A549 (cell line): ENCODE results near the gene LAMA3. TPM values are rescaled to one million over a fixed set of nuclear protein-coding genes. Genes with fewer than 3 reads are reported as not detected.

ENCODE experiments used
- ATAC-seq, 2 experiments: fragments of 200-7000 bp in 1 of 2; fragments of >200 bp in 1 of 2; cut with Nextera tagmentation in 1 of 2; cut with Tn5 transposase in 1 of 2; 3 replicates each; pipeline versions ENCODE4 v1.8.0 to v1.9.1; 2018 to 2020; ENCODE audit warnings: mild to moderate bottlenecking in 1 of 2, moderate library complexity in 1 of 2
- CTCF ChIA-PET: fragments of 300-600 bp; sonication (Branson Sonifier 250); formaldehyde crosslinking; extraction: SDS; loops from one replicate; lab custom pipeline; 2021; ENCODE audit warnings: antibody characterized with exemption, inconsistent platforms; lab: Yijun Ruan, JAX
- POLR2A ChIA-PET: fragments of 350-600 bp; formaldehyde crosslinking; extraction: SDS; loops from one replicate; lab custom pipeline; 2021; ENCODE audit warnings: antibody characterized with exemption, inconsistent platforms; lab: Yijun Ruan, JAX
- DNase-seq, 2 experiments: peaks; one replicate each; pipeline versions ENCODE4 v3.0.0 to v3.0.0-alpha.2; 2011 to 2016; ENCODE audit warnings: low read depth in 1 of 2, low spot score in 1 of 2
- FAIRE-seq: peaks from 2 replicates; lab custom pipeline; 2011; peaks lifted over from hg19 to GRCh38; lab: Jason Lieb, UNC
- H3K27ac ChIP-seq, 2 experiments: fragments of >200 bp; sonication (Bioruptor Twin); formaldehyde crosslinking; 3 replicates each; pipeline ENCODE4 v1.5.1; 2016 to 2017
- H3K4me1 ChIP-seq: fragments of >200 bp; sonication (Bioruptor Twin); formaldehyde crosslinking; 3 replicates; pipeline ENCODE4 v1.6.1; 2016
- H3K4me2 ChIP-seq: fragments of >200 bp; sonication (Bioruptor Twin); formaldehyde crosslinking; 3 replicates; pipeline ENCODE4 v1.6.1; 2016
- H3K4me3 ChIP-seq: fragments of >200 bp; sonication (Bioruptor Twin); formaldehyde crosslinking; 3 replicates; pipeline ENCODE4 v1.5.1; 2016
- H3K9me3 ChIP-seq: fragments of >200 bp; sonication (Bioruptor Twin); formaldehyde crosslinking; 3 replicates; pipeline ENCODE4 v1.6.1; 2016
- ATOH8 ChIP-seq: fragments of 250-450 bp; sonication (Bioruptor Pico); IDR thresholded peaks from 2 replicates; pipeline ENCODE4 v1.5.0; 2020; ENCODE audit warnings: low read depth, mild to moderate bottlenecking, moderate library complexity
- BHLHE40 ChIP-seq: IDR thresholded peaks from 2 replicates; pipeline ENCODE4 v1.6.1; 2012; ENCODE audit warnings: low read depth, low read length, inconsistent platforms
- CBX2 ChIP-seq: fragments of 200-600 bp; sonication (generic); IDR thresholded peaks from 2 replicates; pipeline ENCODE4 v1.6.1; 2016; ENCODE audit warnings: low read depth, mild to moderate bottlenecking, borderline replicate concordance
- CHD2 ChIP-seq: fragments of 150-350 bp; IDR thresholded peaks from 2 replicates; pipeline ENCODE4 v1.6.1; 2014; ENCODE audit warnings: low read length; ENCODE audit not compliant: partially characterized antibody
- ELK1 ChIP-seq: fragments of 150-350 bp; IDR thresholded peaks from 2 replicates; pipeline ENCODE4 v1.6.1; 2014; ENCODE audit warnings: low read depth, mild to moderate bottlenecking, low read length
- EP300 ChIP-seq, 2 experiments: fragments of >200 bp; sonication (Bioruptor Twin); formaldehyde crosslinking; IDR thresholded peaks; 2 replicates in 1 of 2; 3 replicates in 1 of 2; pipeline ENCODE4 v1.6.1; 2016 to 2017
- HES2 ChIP-seq: fragments of >200 bp; sonication (Bioruptor Twin); formaldehyde crosslinking; IDR thresholded peaks from 2 replicates; pipeline ENCODE4 v1.6.1; 2016
- HOXB5 ChIP-seq: fragments of 250-450 bp; sonication (Bioruptor Pico); IDR thresholded peaks from 2 replicates; pipeline ENCODE4 v1.5.0; 2020; ENCODE audit warnings: mild to moderate bottlenecking, moderate library complexity
- KDM5A ChIP-seq: fragments of 200-600 bp; sonication (generic); IDR thresholded peaks from 2 replicates; pipeline ENCODE4 v1.6.1; 2016; ENCODE audit warnings: antibody characterized with exemption, mild to moderate bottlenecking
- MAZ ChIP-seq: fragments of 150-350 bp; IDR thresholded peaks from 2 replicates; pipeline ENCODE4 v1.6.1; 2014; ENCODE audit warnings: antibody characterized with exemption, low read depth, low read length, borderline replicate concordance
- MYC ChIP-seq: IDR thresholded peaks from 2 replicates; pipeline ENCODE4 v1.6.1; 2012; ENCODE audit warnings: mild to moderate bottlenecking, inconsistent platforms, low read length, improper control_type of control experiment, borderline replicate concordance
- NPAS2 ChIP-seq: fragments of 250-450 bp; sonication (Bioruptor Pico); IDR thresholded peaks from 2 replicates; pipeline ENCODE4 v1.8.0; 2022; ENCODE audit warnings: mild to moderate bottlenecking, moderate library complexity, borderline replicate concordance
- POLR2AphosphoS2 ChIP-seq: conservative IDR thresholded peaks from 2 replicates; pipeline ENCODE4 v1.6.1; 2012; ENCODE audit warnings: low read length, improper control_type of control experiment, inconsistent platforms
- RAD21 ChIP-seq, 2 experiments: fragments of >200 bp in 1 of 2; sonication (Bioruptor Twin) in 1 of 2; formaldehyde crosslinking in 1 of 2; IDR thresholded peaks in 1 of 2; conservative IDR thresholded peaks in 1 of 2; 2 replicates in 1 of 2; 3 replicates in 1 of 2; pipeline ENCODE4 v1.6.1; 2012 to 2018; ENCODE audit warnings: inconsistent platforms in 1 of 2
- RCOR1 ChIP-seq: fragments of 150-350 bp; IDR thresholded peaks from 2 replicates; pipeline ENCODE4 v1.6.1; 2014; ENCODE audit warnings: antibody characterized with exemption, low read length, low read depth
- SMC3 ChIP-seq: fragments of >200 bp; sonication (Bioruptor Twin); formaldehyde crosslinking; IDR thresholded peaks from 3 replicates; pipeline ENCODE4 v1.6.1; 2018; ENCODE audit warnings: inconsistent platforms
- SREBF2 ChIP-seq: fragments of 450-650 bp; IDR thresholded peaks from 2 replicates; pipeline ENCODE4 v1.6.1; 2014; ENCODE audit warnings: mild to moderate bottlenecking, moderate library complexity
- USF2 ChIP-seq: fragments of 450-650 bp; IDR thresholded peaks from 2 replicates; pipeline ENCODE4 v1.6.1; 2014; ENCODE audit warnings: antibody characterized with exemption
- ZC3H11A ChIP-seq: fragments of 450-650 bp; IDR thresholded peaks from 2 replicates; pipeline ENCODE4 v1.6.1; 2014; ENCODE audit warnings: antibody characterized with exemption, mild to moderate bottlenecking
- ZFP36 ChIP-seq: fragments of 450-650 bp; IDR thresholded peaks from 2 replicates; pipeline ENCODE4 v1.6.1; 2014; ENCODE audit warnings: borderline replicate concordance; ENCODE audit not compliant: partially characterized antibody
- ZNF302 ChIP-seq: fragments of 250-450 bp; sonication (Bioruptor Pico); IDR thresholded peaks from 2 replicates; pipeline ENCODE4 v1.9.0; 2021; ENCODE audit warnings: inconsistent platforms, mild to moderate bottlenecking, moderate library complexity
- ZSCAN20 ChIP-seq: fragments of 250-450 bp; sonication (Bioruptor Pico); IDR thresholded peaks from 2 replicates; pipeline ENCODE4 v1.8.0; 2022; ENCODE audit warnings: mild to moderate bottlenecking, moderate library complexity
- WGBS: methylation state at CpG from one replicate; pipeline ENCODE4 v1.1.6; 2017; ENCODE audit errors: missing lambda C conversion rate; 5-methylcytosine and 5-hydroxymethylcytosine counted together
- polyA plus RNA-seq, 4 experiments: library from polyadenylated mRNA; depleted of rRNA in 3 of 4; stranded (reverse); fragments of >200 nt; fragmentation: RNase III in 1 of 4; extraction: RNeasy Plus Mini Kit Qiagen cat#74134 plus additional on column Dnase treatment in 1 of 4; gene quantifications; 2 replicates in 3 of 4; 3 replicates in 1 of 4; pipeline ENCODE4 v1.2.3, GENCODE V29; 2011 to 2017
- TF ChIP-seq, protein P1 (sequence below): fragments of >200 bp; sonication (Bioruptor Twin); formaldehyde crosslinking; IDR thresholded peaks from 3 replicates; pipeline ENCODE4 v1.5.1; 2016
- TF ChIP-seq, protein P2 (sequence below): IDR thresholded peaks from 2 replicates; pipeline ENCODE4 v1.6.1; 2012

Gene LAMA3
- polyA plus RNA-seq, 2 of the 4 experiments (the other 2 are of a cell fraction), result 18.2 to 31.0 TPM

GRCh38 chr18:23725351-23725750 is 36.1 kb downstream of the LAMA3 start:
- H3K27ac ChIP-seq, result peak overlapping the region; percentile 73 to 77; a peak in 5 of 6 replicates
- no peak for TF ChIP-seq SREBF2
- no peak for TF ChIP-seq HES2
- TF ChIP-seq ZC3H11A, result no peak
- no peak for TF ChIP-seq CHD2
- TF ChIP-seq ZFP36, result no peak
- TF ChIP-seq, all 56 proteins: peak for 0
- H3K4me3 ChIP-seq, result no peak overlapping the region
- ChIA-PET CTCF (interaction anchor here (0.6 to 1.5 kb wide), 2 partner anchors 22 to 162 kb away, joined by 3 to 7 read pairs; no protein-coding TSS in a partner anchor), POLR2A (no interaction called here)
- H3K9me3 ChIP-seq, result peaks cover 10% of the 10 kb centered on the region; the same call in 2 of the 3 replicates
- 68% methylated on average over 4 of the region's 6 CpGs for WGBS
- peaks cover 63% of the 10 kb centered on the region for H3K4me1 ChIP-seq
- peak overlapping the region; percentile 25; the same call in 1 of the 3 replicates for H3K4me2 ChIP-seq
- FAIRE-seq, result no peak
- peak in 1 of 2 experiments; percentile 40; a peak in 3 of 6 replicates for ATAC-seq
- no peak for DNase-seq

DNA sequence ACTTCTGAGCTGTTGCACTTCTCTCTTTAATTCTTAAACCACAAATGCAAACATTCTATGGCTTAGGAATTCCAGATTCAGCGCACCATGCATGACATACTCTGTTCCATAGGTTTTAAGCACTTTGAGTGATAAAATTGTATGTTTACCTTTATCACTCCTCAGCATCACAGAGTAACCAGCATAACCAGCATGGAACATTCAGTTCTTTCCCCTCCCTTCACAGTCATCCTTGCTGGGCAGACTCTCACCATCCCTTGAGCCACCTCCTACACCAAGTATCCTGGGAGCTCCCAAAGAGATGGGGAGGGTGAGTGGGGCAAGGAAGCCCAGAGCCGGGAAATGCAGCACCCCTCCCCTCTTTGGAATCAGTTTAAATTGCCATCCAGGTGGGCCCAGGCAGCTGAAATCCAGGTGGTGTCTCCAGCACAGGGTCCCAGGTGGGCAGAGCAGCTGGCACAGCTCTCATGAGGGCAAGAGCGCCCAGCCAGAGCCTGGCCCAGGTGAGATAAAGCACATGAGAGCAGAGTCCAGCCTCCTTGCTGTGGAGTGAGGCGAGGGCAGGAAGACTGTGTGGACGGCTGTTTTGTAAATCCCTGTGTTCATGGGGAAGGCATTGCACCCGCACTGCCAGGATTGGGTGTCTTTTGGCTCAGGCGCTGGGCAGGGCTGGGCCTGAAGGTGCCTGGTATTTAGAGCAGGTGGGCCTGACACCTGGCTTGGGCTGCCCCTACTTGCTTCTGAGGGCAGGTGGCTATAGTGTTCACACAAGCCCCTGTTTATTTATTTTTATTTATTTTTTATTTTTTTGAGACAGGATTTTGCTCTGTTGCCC is 36.8 kb downstream of the LAMA3 start:
- no peak for DNase-seq
- ATAC-seq, result peak in 1 of 2 experiments; percentile 57; a peak in 3 of 6 replicates
- CTCF ChIA-PET, result interaction anchor here (0.6 to 1.5 kb wide), 2 partner anchors 23 to 163 kb away, joined by 3 to 7 read pairs; no protein-coding TSS in a partner anchor

DNA sequence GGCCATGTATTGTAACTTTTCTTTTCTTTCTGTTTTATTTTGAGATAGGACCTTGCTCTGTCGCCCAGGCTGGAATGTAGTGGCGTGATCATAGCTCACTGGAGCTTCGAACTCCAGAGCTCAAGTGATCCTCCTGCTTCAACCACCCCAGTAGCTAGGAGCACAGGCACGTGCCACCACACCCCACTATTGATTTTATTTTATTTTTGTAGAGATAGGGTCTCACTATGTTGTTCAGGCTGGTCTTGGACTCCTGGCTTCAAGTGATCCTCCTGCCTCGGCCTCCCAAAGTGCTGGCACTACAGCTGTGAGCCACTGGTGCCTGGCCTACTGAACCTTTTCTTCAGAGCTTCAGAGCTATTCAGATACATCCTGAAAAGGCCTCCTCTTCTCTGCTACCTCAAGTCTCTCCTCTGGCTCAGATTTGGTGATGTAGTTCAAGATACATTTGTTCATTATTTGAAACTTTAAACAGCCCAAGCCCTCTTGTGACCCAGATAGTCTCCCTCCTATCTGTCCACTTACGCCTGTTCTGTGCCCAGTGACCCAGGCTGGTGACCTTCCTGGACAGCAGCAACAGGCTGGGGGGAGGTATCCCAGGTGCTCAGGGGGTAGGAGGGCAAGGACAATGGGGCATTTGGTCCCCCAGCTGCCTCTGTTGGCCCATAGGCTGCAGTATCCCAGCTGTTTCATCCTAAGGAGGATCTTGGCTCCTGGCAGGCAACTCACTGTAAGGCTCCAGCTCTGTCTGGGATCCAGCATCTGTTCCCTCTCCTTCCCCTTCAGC is 38.6 kb downstream of the LAMA3 start:
- FAIRE-seq (no peak), DNase-seq (no peak), ATAC-seq (no peak; a peak in 1 of 6 replicates)
- no peak overlapping the region for H3K4me3 ChIP-seq
- whole genome bisulfite sequencing, result 93% methylated on average over 6 of the region's 6 CpGs
- H3K27ac ChIP-seq, result peak overlapping the region; percentile 45 to 76; a peak in 2 of 6 replicates
- H3K4me2 ChIP-seq, result no peak overlapping the region
- ChIA-PET POLR2A (no interaction called here), CTCF (interaction anchor here (1.3 kb wide), 1 partner anchor 229 kb away, joined by 3 read pairs; no protein-coding TSS in a partner anchor)
- no peaks in the 10 kb centered on the region for H3K9me3 ChIP-seq
- peaks cover 50% of the 10 kb centered on the region for H3K4me1 ChIP-seq
- TF ChIP-seq, protein P1, sequence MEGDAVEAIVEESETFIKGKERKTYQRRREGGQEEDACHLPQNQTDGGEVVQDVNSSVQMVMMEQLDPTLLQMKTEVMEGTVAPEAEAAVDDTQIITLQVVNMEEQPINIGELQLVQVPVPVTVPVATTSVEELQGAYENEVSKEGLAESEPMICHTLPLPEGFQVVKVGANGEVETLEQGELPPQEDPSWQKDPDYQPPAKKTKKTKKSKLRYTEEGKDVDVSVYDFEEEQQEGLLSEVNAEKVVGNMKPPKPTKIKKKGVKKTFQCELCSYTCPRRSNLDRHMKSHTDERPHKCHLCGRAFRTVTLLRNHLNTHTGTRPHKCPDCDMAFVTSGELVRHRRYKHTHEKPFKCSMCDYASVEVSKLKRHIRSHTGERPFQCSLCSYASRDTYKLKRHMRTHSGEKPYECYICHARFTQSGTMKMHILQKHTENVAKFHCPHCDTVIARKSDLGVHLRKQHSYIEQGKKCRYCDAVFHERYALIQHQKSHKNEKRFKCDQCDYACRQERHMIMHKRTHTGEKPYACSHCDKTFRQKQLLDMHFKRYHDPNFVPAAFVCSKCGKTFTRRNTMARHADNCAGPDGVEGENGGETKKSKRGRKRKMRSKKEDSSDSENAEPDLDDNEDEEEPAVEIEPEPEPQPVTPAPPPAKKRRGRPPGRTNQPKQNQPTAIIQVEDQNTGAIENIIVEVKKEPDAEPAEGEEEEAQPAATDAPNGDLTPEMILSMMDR, result no peak
- TF ChIP-seq SREBF2, result no peak
- no peak for TF ChIP-seq SMC3
- TF ChIP-seq RAD21 (conservative IDR thresholded peaks at IDR 0.05 in 1 of 2, IDR thresholded peaks at IDR 0.05 in 1 of 2), result no peak
- TF ChIP-seq ZNF302 (CRISPR knock-in tag), result no peak
- TF ChIP-seq, protein P2, sequence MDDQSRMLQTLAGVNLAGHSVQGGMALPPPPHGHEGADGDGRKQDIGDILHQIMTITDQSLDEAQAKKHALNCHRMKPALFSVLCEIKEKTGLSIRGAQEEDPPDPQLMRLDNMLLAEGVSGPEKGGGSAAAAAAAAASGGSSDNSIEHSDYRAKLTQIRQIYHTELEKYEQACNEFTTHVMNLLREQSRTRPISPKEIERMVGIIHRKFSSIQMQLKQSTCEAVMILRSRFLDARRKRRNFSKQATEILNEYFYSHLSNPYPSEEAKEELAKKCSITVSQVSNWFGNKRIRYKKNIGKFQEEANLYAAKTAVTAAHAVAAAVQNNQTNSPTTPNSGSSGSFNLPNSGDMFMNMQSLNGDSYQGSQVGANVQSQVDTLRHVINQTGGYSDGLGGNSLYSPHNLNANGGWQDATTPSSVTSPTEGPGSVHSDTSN, result no peak
- no peak for TF ChIP-seq ELK1
- TF ChIP-seq ATOH8, result no peak
- no peak for TF ChIP-seq MAZ
- no peak for TF ChIP-seq KDM5A
- no peak for TF ChIP-seq HOXB5 (CRISPR knock-in tag)

More for the DNA sequence above, 36.8 kb downstream of the LAMA3 start:
- POLR2A ChIA-PET, result no interaction called here
- no peak overlapping the region for H3K4me3 ChIP-seq
- peaks cover 58% of the 10 kb centered on the region for H3K4me1 ChIP-seq
- 96% methylated on average over 6 of the region's 7 CpGs for WGBS
- peak overlapping the region; percentile 76 to 77; a peak in 4 of 6 replicates for H3K27ac ChIP-seq
- peaks cover 4% of the 10 kb centered on the region; the same call in 2 of the 3 replicates for H3K9me3 ChIP-seq
- no peak for FAIRE-seq
- TF ChIP-seq HES2, result no peak
- TF ChIP-seq ZSCAN20 (CRISPR knock-in tag), result no peak
- no peak for TF ChIP-seq EP300 (IDR thresholded peaks at IDR 0.05)
- no peak for TF ChIP-seq RCOR1
- no peak for TF ChIP-seq MAZ
- no peak for TF ChIP-seq RAD21 (conservative IDR thresholded peaks at IDR 0.05 in 1 of 2, IDR thresholded peaks at IDR 0.05 in 1 of 2)
- TF ChIP-seq MYC, result no peak
- no peak for TF ChIP-seq CBX2
- no peak for TF ChIP-seq ZC3H11A
- no peak for TF ChIP-seq POLR2AphosphoS2
- no peak for TF ChIP-seq BHLHE40
- TF ChIP-seq NPAS2 (CRISPR knock-in tag), result no peak
- no peak for TF ChIP-seq USF2
- peak overlapping the region; percentile 25; the same call in 1 of the 3 replicates for H3K4me2 ChIP-seq
